Parathyroid adenoma (tissue), 2 donors: ENCODE results near the gene KRTAP11-1.

ENCODE experiments used
- H2AFZ ChIP-seq: fragments of 300-600 bp; sonication (generic); one replicate; pipeline ENCODE4 v1.7.0; 2017; ENCODE audit warnings: antibody characterized with exemption, mild to moderate bottlenecking
- H3K27ac ChIP-seq: fragments of 300-600 bp; sonication (generic); one replicate; pipeline ENCODE4 v1.7.0; 2017
- H3K27me3 ChIP-seq: fragments of 300-600 bp; sonication (generic); one replicate; pipeline ENCODE4 v1.7.0; 2017; ENCODE audit warnings: low read length; ENCODE audit not compliant: control insufficient read depth, insufficient read depth
- H3K36me3 ChIP-seq: fragments of 300-600 bp; sonication (generic); one replicate; pipeline ENCODE4 v1.7.0; 2017; ENCODE audit warnings: low read length; ENCODE audit not compliant: control insufficient read depth, insufficient read depth
- H3K4me1 ChIP-seq: fragments of 300-600 bp; sonication (generic); one replicate; pipeline ENCODE4 v1.7.0; 2017; ENCODE audit warnings: control low read depth
- H3K4me2 ChIP-seq: fragments of 300-600 bp; sonication (generic); one replicate; pipeline ENCODE4 v1.7.0; 2017; ENCODE audit warnings: low read length
- H3K4me3 ChIP-seq: fragments of 300-600 bp; sonication (generic); one replicate; pipeline ENCODE4 v1.7.0; 2017; ENCODE audit warnings: low read depth, low read length
- H3K79me2 ChIP-seq: fragments of 300-600 bp; sonication (generic); one replicate; pipeline ENCODE4 v1.7.0; 2017; ENCODE audit warnings: control low read depth
- H3K9ac ChIP-seq: fragments of 300-600 bp; sonication (generic); one replicate; pipeline ENCODE4 v1.7.0; 2017; ENCODE audit warnings: mild to moderate bottlenecking
- H3K9me3 ChIP-seq: fragments of 300-600 bp; sonication (generic); one replicate; pipeline ENCODE4 v1.7.0; 2017; ENCODE audit warnings: low read length; ENCODE audit not compliant: control insufficient read depth
- CTCF ChIP-seq: fragments of 300-600 bp; sonication (generic); IDR thresholded peaks from one replicate; pipeline ENCODE4 v1.7.0; 2017; ENCODE audit warnings: antibody characterized with exemption, mild to moderate bottlenecking
- donor health status: primary hyperparathyroidism.

Gene KRTAP11-1

GRCh38 chr21:30882866-30883597, 1.7 kb upstream of the KRTAP11-1 start:
- no peak for TF ChIP-seq CTCF
- Histone ChIP-seq H3K4me1 (no peaks in the 10 kb centered on the region), H3K79me2 (no peaks in the 10 kb centered on the region), H3K9ac (no peak overlapping the region), H3K9me3 (no peaks in the 10 kb centered on the region), H3K4me3 (no peak overlapping the region), H3K36me3 (no peaks in the 10 kb centered on the region), H3K27me3 (no peaks in the 10 kb centered on the region), H3K27ac (no peak overlapping the region), H2AFZ (no peak overlapping the region), H3K4me2 (no peak overlapping the region)

GRCh38 chr21:30880914-30881313, 466 bp downstream of the KRTAP11-1 start:
- TF ChIP-seq CTCF: no peak
- Histone ChIP-seq H3K4me1 (no peaks in the 10 kb centered on the region), H3K27me3 (no peaks in the 10 kb centered on the region), H3K27ac (no peak overlapping the region), H3K79me2 (no peaks in the 10 kb centered on the region), H3K9me3 (no peaks in the 10 kb centered on the region), H3K4me2 (no peak overlapping the region), H2AFZ (no peak overlapping the region), H3K36me3 (no peaks in the 10 kb centered on the region), H3K9ac (no peak overlapping the region), H3K4me3 (no peak overlapping the region)

GRCh38 chr21:30874526-30874925, 6.9 kb downstream of the KRTAP11-1 start:
- no peak overlapping the region for H2AFZ ChIP-seq
- no peaks in the 10 kb centered on the region for H3K4me1 ChIP-seq
- H3K27me3 ChIP-seq: no peaks in the 10 kb centered on the region
- H3K9ac ChIP-seq: no peak overlapping the region
- H3K4me3 ChIP-seq: no peak overlapping the region
- H3K4me2 ChIP-seq: no peak overlapping the region
- no peak overlapping the region for H3K27ac ChIP-seq
- H3K79me2 ChIP-seq: no peaks in the 10 kb centered on the region
- no peaks in the 10 kb centered on the region for H3K36me3 ChIP-seq
- H3K9me3 ChIP-seq: no peaks in the 10 kb centered on the region
- TF ChIP-seq CTCF: no peak

- Histone ChIP-seq H3K4me1 (no peaks in the 10 kb centered on the region), H3K79me2 (no peaks in the 10 kb centered on the region), H3K4me3 (no peak overlapping the region), H3K9me3 (no peaks in the 10 kb centered on the region), H2AFZ (no peak overlapping the region), H3K27ac (no peak overlapping the region), H3K36me3 (no peaks in the 10 kb centered on the region), H3K27me3 (no peaks in the 10 kb centered on the region), H3K9ac (no peak overlapping the region), H3K4me2 (no peak overlapping the region)
- no peak for TF ChIP-seq CTCF
Observed at GRCh38 chr21:30847627-30848500, 33.5 kb downstream of the KRTAP11-1 start.
